Kidney glomerular epithelial cell (primary cell): Measurements from ENCODE around the gene ITCH.
"Not testable (repeated sequence)": the region's sequence is repeated elsewhere in the genome, so short reads cannot be mapped to it uniquely, and the experiment has no call there.

Experiments
- DNase-seq: peaks from one replicate; lab custom pipeline; 2025; lab: John Stamatoyannopoulos, UW

ITCH gene

DNA sequence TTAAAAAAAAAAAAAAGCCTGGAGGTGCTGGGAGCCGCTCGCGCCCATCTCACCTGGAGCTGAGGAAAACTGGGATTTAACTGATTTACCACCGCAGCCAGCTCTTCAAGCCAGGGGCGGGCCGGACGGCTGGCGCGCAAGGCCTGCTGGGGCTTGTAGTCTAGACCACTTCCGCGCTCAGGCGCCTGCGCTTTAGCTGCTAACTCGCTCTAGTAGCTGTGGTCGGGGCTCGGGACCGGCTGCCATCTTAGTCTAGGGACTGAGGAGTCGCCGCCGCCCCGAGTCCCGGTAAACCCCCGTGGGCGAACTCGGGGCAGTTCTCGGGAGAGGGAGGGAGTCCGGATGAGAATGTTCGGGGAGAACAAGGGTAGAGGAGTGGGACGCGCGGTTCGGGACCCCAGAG lies at the start of gene ITCH:
Gene ITCH, plus strand, starts transcription at position 212 of the 403 bp plus-strand sequence. CDS start 30,539 bp downstream, outside the sequence.
- peak; percentile 93 for DNase-seq

DNA sequence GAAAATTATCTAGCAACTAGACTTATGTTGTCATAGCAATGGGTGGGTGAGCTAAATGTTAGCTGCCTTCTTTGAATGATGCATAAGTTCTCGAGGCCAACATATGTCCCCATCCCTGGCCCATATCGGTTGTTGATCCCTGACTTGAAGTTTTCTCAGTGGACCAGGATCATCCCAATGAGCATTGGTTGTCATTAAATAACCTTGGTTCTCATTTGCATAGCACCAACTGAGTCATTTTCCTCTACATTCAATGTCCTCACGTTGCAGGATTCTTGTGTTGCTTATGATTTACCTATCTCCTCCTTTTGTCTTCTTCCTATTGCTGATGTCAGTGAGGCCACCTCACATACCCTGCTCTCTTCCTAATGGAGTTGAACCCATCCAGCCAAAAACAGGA lies 47.8 kb upstream of the ITCH start:
- DNase-seq: no peak

DNA sequence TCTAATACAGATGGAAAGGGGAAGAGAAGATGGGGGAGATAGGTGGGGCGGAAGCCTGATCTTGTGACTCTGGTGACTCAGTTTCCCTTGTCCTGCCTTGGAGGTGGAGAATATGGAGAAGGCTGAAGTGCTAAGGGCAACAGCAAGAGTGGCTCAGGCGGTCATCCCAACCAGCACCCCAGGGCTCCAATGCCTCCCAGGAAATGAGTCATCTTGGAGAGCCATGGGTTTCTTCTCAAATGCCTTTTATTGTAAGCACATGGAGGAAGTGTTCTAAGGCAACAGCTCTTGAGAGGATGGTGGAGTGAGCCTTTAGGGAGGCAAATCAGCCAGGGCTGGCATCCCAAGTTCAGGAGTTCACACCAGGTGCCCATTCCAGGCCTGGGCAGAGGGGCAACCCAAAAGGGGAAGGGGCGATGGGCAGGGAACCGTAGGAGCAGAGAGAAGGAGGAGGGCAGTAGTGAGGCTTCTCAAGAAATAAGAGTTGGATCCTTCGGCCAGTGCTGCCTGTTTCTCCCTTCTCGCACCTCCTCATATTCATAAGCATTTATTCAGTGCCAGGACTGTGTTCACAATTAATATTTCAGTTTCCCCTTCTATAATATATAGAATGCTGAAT lies 46.8 kb upstream of the ITCH start:
- DNase-seq: no peak

GRCh38 chr20:34318609-34319443 lies 44.2 kb upstream of the ITCH start:
- no peak for DNase-seq

- no peak for DNase-seq
Measured at GRCh38 chr20:34320861-34321260, 42.2 kb upstream of the ITCH start.

- DNase-seq: no peak
Measured at GRCh38 chr20:34322267-34323105, 40.6 kb upstream of the ITCH start.

DNA sequence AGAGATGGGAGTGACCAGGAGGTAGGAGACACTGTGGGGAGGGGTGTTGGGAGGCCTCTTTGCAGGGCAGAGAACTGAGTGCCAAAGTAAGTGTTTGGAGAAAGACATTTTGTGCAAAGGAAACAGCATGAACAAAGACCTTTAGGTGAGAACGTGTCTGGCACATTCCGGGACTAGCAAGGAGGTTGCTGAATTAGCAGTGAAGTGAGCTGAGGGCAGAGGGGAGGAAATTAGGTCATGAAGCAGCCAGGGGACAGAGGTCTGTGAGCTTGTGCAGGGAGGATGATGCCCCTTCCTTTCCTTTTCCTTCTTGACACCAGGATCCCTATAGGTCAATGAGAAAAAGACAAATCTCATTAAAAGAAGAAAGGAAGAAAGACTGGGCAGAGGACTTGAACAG lies 38.5 kb upstream of the ITCH start:
- DNase-seq: no peak

- not testable (repeated sequence) for DNase-seq
Measured at GRCh38 chr20:34328207-34328606, 34.9 kb upstream of the ITCH start.

GRCh38 chr20:34328928-34329677 lies 34.0 kb upstream of the ITCH start:
- no peak for DNase-seq

DNA sequence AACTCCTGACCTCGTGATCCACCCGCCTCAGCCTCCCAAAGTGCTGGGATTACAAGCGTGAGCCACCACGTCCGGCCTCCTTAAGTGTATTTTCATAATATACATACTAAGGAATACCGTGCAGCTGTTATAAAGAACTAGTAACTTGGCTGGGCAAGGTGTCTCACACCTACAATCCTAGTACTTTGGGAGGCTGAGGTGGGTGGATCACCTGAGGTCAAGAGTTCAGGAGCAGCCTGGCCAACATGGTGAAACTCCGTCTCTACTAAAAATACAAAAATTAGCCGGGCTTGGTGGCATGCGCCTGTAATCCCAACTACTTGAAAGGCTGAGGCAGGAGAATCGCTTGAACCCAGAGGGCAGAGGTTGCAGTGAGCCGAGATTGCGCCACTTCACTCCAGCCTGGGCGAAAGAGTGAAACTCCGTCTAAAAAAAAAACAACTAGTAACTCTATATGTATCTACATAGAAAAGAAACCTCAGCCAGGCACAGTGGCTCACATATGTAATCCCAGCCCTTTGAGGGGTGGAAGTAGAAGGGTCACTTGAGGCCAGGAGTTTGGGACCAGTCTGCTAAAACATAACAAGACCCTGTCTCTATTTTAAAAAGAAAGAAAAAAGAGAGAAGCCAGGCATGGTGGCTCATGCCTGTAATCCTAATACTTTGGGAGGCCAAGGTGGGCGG lies 32.1 kb upstream of the ITCH start:
- not testable (repeated sequence) for DNase-seq

- DNase-seq: no peak
Measured at GRCh38 chr20:34331838-34332237, 31.2 kb upstream of the ITCH start.

DNA sequence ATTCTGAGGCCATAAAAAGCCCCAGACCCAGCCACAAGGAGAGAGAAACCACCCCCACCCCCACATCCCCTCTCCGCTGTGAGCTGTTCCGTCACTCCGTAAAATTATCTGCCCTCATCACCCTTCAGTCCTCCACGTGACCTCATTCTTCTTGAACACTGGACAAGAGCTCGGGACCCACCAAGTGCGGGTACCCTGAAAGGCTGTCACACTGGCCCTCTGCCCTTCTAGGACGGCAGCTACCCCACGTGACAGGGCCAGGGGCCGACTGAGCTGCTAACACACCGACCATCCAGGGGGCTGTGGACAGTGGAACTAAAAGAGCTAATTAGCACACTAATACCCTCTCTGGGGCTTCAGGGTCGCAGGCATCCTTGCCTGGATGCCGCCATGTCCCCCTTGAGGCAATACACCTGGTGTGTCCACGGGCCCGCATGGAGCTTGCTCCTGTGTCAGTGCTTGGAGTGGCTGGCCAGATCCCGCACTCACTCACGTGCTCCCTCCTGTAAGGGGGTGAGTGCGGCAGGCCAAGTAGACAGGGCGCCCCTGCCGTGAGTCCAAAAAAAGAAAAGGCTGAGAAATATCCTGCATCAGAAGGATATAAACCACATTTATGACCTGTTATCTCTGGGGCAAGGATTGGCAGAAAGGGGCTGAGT lies 30.7 kb upstream of the ITCH start:
- DNase-seq: no peak

DNA sequence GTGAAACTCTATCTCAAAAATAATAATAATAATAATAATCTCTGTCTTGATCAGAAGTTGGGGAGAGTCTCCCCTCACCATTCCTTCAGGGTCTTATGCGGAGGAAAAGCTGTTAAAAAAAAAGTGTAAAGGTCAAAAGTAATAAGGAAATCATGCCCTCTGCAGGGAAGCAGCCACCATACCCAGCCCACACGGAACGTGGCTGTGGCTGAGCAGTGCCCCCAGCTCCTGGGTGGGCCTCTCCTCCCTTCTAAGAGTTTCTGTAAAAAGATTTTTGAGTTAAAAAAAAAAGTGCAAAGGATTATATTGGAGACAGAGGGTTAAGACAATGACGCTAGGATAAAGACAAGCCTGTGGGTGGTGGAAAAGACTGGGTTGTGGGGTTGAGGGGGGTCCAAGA lies 29.3 kb upstream of the ITCH start:
- DNase-seq: no peak

DNA sequence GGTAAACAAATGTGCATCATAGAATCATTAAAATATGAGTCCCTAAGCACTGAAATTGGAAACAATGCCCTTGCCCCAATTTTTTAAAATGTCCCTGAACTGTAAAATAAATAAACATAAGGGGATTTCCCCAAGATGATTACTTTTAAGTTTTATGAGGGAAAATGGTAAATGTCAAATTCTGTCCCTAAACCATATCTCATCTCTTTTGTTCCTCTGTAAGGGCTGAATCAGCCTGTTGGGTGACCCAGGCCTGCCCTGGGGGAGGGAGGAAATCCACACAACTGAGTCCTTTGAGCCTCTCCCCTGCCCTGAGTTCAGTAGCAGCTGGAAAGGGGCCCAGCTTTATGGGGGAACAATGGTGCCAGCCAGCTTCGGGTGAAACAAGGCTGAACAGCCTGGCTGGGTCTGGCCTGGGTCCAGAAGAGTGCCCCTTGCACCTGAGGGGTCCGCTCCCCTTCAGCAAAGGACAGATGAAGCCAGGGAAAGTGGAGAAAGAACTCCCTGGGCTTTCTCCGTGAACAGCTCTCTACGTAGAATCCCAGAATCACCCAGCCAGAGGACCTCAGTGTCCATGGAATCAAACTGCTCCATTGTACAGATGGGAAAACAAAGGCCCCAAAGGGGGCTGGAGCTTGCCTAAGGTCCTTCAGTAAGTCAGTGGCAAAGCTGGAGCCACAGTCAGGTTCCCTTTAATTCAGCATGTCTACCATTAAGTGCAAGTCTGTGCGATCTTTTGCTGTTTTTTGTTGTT lies 28.2 kb upstream of the ITCH start:
- no peak for DNase-seq

DNA sequence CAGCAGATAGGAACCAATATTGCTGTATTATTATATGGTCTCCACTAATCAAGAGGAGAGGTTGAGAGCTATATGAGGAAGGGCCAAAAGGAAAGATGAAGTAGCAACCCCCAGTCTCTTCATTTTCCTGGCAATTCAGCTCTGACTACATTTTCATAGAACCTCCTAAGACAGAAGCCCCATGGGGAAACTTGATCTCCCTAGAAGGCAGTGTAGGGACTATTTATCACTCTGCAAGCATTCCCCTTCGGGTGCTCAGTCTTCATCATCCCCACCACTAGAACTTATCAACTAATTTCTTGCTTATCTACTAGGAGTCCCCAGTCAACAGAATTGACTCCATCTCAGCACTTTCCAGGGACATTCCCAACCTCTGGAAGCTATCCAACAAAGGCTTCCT lies 25.5 kb upstream of the ITCH start:
- DNase-seq: no peak

DNA sequence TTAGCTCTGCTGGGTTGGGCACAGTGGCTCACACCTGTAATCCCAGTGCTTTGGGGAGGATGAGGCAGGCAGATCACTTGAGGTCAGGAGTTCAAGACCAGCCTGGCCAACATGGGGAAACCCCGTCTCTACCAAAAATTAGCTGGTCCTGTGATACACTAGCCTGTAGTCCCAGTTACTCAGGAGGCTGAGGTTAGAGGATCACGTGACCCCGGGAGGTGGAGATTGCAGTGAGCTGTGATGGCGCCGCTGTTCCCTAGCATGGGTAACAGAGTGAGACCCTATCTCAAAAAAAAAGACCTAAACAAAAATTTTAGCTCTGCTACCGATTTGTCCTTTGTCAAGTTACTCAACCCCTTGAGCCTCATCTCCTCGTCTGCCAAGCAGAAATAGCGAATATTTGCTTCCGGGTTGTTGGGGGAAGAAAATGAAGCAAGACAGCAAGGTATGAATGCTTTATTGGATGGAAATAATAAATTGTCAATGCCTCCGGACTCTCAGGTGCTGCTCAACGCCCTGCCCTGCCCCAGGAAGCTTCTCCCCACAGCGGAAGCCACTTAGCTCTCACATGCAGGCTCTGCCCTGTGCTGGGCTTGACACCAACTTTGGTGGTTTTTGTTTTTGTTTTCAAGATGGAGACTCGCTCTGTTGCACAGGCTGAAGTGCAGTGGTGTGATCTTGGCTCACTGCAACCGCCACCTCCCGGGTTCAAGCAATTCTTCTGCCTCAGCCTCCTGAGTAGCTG lies 24.9 kb upstream of the ITCH start:
- DNase-seq: no peak

DNA sequence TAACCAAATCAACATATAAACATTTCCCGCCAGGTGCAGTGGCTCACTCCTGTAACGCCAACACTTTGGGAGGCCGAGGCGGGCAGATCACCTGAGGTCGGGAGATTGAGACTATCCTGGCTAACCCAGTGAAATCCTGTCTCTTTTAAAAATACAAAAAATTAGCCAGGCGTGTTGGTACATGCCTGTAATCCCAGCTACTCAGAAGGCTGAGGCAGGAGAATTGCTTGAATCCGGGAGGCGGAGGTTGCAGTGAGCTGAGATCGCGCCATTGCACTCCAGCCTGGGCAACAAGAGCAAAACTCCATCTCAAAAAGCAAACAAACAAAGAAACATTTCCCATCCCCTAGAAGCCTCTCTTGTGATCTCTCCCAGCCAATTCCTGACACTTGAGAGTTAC lies 22.3 kb upstream of the ITCH start:
- DNase-seq: not testable (repeated sequence)

GRCh38 chr20:34341199-34341598 lies 21.9 kb upstream of the ITCH start:
- DNase-seq: not testable (repeated sequence)

DNA sequence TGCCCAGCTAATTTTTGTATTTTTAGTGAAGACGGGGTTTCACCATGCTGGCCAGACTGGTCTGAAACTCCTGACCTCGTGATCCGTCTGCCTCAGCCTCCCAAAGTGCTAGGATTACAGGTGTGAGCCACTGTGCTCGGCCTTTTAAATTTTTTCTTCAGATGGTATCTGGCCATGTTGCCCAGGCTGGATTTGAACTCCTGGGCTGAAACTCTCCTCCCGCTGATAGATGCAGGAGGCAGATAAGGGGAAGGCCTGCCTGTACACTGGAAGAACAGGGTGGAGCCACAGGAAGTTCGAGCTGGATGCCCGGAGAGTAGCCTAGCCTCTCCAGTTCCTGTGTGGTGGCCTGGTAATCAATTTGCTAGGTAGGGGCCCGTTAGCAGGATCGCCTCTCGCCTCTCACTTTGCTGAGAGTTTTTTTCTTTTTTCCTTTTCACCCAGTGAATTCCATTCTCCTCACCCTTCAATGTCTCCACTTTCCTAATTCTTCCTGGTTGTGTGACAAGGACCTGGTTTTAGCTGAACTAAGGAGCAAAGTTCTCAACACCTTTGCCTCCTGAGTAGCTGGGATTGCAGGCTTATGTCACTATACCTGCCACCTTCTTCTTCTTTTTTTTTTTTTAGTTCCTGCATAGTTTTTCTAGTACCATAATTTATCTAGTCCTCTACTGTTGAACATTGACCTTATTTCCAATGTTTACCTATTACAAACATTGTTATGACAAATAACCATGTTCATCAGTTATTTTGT lies 19.4 kb upstream of the ITCH start:
- DNase-seq: no peak
